Measurements from ENCODE around the gene TIAL1.

GRCh38 chr10:119526149-119526548 is 70.6 kb downstream of the TIAL1 start:
- TF ChIP-seq POLR2A (IDR thresholded peaks at IDR 0.05) = no peak
- TF ChIP-seq CTCF (IDR thresholded peaks at IDR 0.05) = no peak

All from breast epithelium (tissue), 3 donors.